MM.1S (cell line): ENCODE measurements around the gene KBTBD6.
"Not testable (repeated sequence)": the region's sequence is repeated elsewhere in the genome, so short reads cannot be mapped to it uniquely, and the experiment has no call there.

Source experiments
- DNase-seq: peaks from one replicate; pipeline ENCODE4 v3.0.0-alpha.2; 2015
- H2AFZ ChIP-seq: fragments of 300-600 bp; sonication (generic); 2 replicates; pipeline ENCODE4 v1.6.0; 2016; ENCODE audit warnings: antibody characterized with exemption, low read length
- H3F3A ChIP-seq: fragments of 300-600 bp; sonication (generic); 2 replicates; pipeline ENCODE4 v1.6.1; 2016; ENCODE audit warnings: mild to moderate bottlenecking, antibody characterized with exemption, low read length, moderate library complexity, mixed read lengths; ENCODE audit not compliant: insufficient read depth
- H3K27ac ChIP-seq: fragments of 300-600 bp; sonication (generic); 2 replicates; pipeline ENCODE4 v1.5.1; 2016; ENCODE audit warnings: mild to moderate bottlenecking, low read length
- H3K27me3 ChIP-seq: fragments of 300-600 bp; sonication (generic); replicated peaks from 2 replicates; pipeline ENCODE4 v1.6.0; 2016; ENCODE audit warnings: low read length; ENCODE audit not compliant: insufficient read depth
- H3K36me3 ChIP-seq: fragments of 300-600 bp; sonication (generic); replicated peaks from 2 replicates; pipeline ENCODE4 v1.6.1; 2016; ENCODE audit warnings: mild to moderate bottlenecking, low read length, mixed read lengths; ENCODE audit not compliant: insufficient read depth
- H3K4me1 ChIP-seq: fragments of 300-600 bp; sonication (generic); 2 replicates; pipeline ENCODE4 v1.6.1; 2016; ENCODE audit warnings: low read length, mixed read lengths
- H3K4me2 ChIP-seq: fragments of 300-600 bp; sonication (generic); 2 replicates; pipeline ENCODE4 v1.6.0; 2016; ENCODE audit warnings: low read depth, low read length
- H3K4me3 ChIP-seq: fragments of 300-600 bp; sonication (generic); 2 replicates; pipeline ENCODE4 v1.5.1; 2016; ENCODE audit warnings: low read length, mixed read lengths
- H3K79me2 ChIP-seq: fragments of 300-600 bp; sonication (generic); 2 replicates; pipeline ENCODE4 v1.6.1; 2016; ENCODE audit warnings: mixed run types, low read length, mixed read lengths
- H3K9ac ChIP-seq: fragments of 300-600 bp; sonication (generic); 2 replicates; pipeline ENCODE4 v1.6.1; 2016; ENCODE audit warnings: low read length, mixed read lengths
- H3K9me2 ChIP-seq: fragments of 300-600 bp; sonication (generic); replicated peaks from 2 replicates; pipeline ENCODE4 v1.6.1; 2016; ENCODE audit warnings: mild to moderate bottlenecking, low read length, mixed read lengths; ENCODE audit not compliant: insufficient read depth
- H3K9me3 ChIP-seq: fragments of 300-600 bp; sonication (generic); replicated peaks from 2 replicates; pipeline ENCODE4 v1.6.1; 2016; ENCODE audit warnings: mild to moderate bottlenecking, low read length, mixed read lengths; ENCODE audit not compliant: insufficient read depth
- H4K20me1 ChIP-seq: fragments of 300-600 bp; sonication (generic); 2 replicates; pipeline ENCODE4 v1.6.1; 2016; ENCODE audit warnings: mild to moderate bottlenecking, low read length, moderate library complexity, mixed read lengths; ENCODE audit not compliant: insufficient read depth
- EZH2 ChIP-seq: fragments of 300-600 bp; sonication (generic); optimal IDR thresholded peaks from 2 replicates; pipeline ENCODE3; 2017; ENCODE audit warnings: low read depth, mild to moderate bottlenecking, antibody characterized with exemption, low read length, mixed read lengths
- EZH2phosphoT487 ChIP-seq: fragments of 300-600 bp; sonication (generic); IDR thresholded peaks from 2 replicates; pipeline ENCODE4 v1.6.1; 2018; ENCODE audit warnings: antibody characterized with exemption, low read length
- TF ChIP-seq, protein P1 (sequence below): fragments of 300-600 bp; sonication (generic); IDR thresholded peaks from 2 replicates; pipeline ENCODE4 v1.5.1; 2016; ENCODE audit warnings: antibody characterized with exemption, low read length, mixed read lengths

The KBTBD6 gene

DNA sequence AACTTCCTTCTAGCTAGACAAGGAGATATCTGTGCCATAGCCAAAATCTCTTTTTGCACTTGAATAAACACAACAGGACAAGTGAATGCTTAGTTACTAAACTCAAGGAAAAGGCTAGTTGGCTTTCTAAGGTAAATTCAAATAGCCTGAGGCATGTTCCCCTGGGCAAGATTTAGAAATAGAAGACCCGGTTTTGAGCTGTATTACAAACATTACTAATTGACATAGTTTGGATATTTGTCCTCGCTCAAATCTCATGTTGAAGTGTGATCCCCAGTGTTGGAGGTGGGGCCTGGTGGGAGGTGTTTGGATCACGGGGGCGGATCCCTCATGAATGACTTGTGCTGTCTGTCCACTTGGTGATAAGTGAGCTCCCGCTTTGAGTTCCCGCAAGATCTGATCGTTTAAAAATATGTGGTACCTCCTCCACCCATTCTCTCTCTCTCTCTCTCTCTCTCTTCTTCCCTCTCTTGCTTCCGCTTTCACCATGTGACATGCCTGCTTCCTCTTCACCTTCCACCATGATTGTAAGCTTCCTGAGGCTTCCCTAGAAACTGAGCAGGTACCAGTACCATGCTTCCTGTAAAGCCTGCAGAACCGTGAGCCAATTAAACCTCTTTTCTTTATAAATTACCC lies 3.9 kb upstream of the KBTBD6 start:
- H3K4me2 ChIP-seq, result no peak overlapping the region

GRCh38 chr13:41133951-41134350 lies 1.3 kb upstream of the KBTBD6 start:
- Histone ChIP-seq H4K20me1 (no peaks in the 10 kb centered on the region), H3F3A (no peaks in the 10 kb centered on the region), H3K9ac (no peak overlapping the region), H3K4me2 (no peak overlapping the region), H3K4me1 (no peaks in the 10 kb centered on the region), H3K4me3 (no peak overlapping the region), H3K27me3 (no peaks in the 10 kb centered on the region), H3K9me2 (no peaks in the 10 kb centered on the region), H3K9me3 (no peaks in the 10 kb centered on the region), H3K36me3 (no peaks in the 10 kb centered on the region), H3K79me2 (no peaks in the 10 kb centered on the region), H2AFZ (no peak overlapping the region), H3K27ac (no peak overlapping the region)
- DNase-seq, result no peak
- TF ChIP-seq EZH2phosphoT487 (no peak), EZH2 (no peak)
- TF ChIP-seq, protein P1, sequence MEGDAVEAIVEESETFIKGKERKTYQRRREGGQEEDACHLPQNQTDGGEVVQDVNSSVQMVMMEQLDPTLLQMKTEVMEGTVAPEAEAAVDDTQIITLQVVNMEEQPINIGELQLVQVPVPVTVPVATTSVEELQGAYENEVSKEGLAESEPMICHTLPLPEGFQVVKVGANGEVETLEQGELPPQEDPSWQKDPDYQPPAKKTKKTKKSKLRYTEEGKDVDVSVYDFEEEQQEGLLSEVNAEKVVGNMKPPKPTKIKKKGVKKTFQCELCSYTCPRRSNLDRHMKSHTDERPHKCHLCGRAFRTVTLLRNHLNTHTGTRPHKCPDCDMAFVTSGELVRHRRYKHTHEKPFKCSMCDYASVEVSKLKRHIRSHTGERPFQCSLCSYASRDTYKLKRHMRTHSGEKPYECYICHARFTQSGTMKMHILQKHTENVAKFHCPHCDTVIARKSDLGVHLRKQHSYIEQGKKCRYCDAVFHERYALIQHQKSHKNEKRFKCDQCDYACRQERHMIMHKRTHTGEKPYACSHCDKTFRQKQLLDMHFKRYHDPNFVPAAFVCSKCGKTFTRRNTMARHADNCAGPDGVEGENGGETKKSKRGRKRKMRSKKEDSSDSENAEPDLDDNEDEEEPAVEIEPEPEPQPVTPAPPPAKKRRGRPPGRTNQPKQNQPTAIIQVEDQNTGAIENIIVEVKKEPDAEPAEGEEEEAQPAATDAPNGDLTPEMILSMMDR, result no peak

More for the DNA sequence above, 3.9 kb upstream of the KBTBD6 start:
- Histone ChIP-seq H3K4me1 (no peaks in the 10 kb centered on the region), H3K9ac (no peak overlapping the region), H3K27me3 (no peaks in the 10 kb centered on the region), H3K4me3 (no peak overlapping the region), H3K27ac (no peak overlapping the region), H2AFZ (no peak overlapping the region), H3F3A (no peaks in the 10 kb centered on the region), H3K79me2 (no peaks in the 10 kb centered on the region), H3K9me3 (no peaks in the 10 kb centered on the region), H3K36me3 (no peaks in the 10 kb centered on the region), H4K20me1 (no peaks in the 10 kb centered on the region), H3K9me2 (no peaks in the 10 kb centered on the region)
- TF ChIP-seq, protein P1, result no peak
- no peak for TF ChIP-seq EZH2
- TF ChIP-seq EZH2phosphoT487, result no peak
- no peak for DNase-seq

DNA sequence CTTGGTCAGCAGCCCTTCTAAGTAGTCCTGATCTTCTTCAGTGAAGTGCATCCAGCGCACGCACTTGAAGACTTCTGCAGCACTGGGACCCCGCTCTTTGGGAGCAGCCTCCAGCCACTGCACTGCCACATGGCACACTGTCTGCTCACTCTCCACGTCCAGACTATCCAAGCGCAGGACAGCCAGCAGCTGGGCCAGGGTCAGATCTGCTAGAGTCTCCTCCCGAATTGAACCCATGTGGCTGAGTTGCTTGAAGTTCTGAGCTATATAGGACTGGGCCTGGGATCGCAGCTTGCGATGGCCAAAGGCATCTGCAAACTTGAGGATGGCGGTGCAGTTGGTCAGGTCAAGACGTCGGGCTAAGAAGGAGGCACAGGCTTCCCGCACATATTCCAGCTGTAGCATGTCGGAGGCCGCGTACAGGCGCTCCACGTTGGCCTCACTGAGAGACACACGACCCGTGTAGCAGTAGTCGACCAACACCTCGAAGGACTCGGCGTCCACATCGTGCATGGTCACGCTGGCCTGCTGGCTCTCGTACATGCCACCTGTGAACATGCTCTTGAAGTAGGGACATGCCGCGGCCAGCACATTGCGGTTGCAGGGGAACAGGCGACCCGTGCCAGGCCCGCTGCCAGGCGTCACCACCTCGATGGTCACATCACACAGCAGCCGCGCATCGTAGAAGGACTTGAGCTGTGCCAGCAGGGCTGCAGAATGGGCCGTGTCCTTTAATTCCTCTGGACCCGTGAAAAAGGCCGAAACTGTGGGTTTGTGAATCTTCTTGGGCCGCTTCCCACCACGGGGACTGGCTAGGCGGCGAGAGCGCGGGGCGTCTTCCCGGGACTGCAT lies 716 bp downstream of the KBTBD6 start:
- H3K27ac ChIP-seq, DNase-seq, H3K79me2 ChIP-seq, H3K36me3 ChIP-seq, H4K20me1 ChIP-seq, H3K9me2 ChIP-seq, H3K4me1 ChIP-seq, H3F3A ChIP-seq, H3K27me3 ChIP-seq, H3K9me3 ChIP-seq: not testable (repeated sequence)
- peak overlapping the region; percentile 39; the same call in 1 of the 2 replicates for H3K4me2 ChIP-seq
- H3K4me3 ChIP-seq, result peak overlapping the region; percentile 78
- peak overlapping the region; percentile 78 for H2AFZ ChIP-seq
- H3K9ac ChIP-seq, result peak overlapping the region; percentile 48; the same call in 1 of the 2 replicates

DNA sequence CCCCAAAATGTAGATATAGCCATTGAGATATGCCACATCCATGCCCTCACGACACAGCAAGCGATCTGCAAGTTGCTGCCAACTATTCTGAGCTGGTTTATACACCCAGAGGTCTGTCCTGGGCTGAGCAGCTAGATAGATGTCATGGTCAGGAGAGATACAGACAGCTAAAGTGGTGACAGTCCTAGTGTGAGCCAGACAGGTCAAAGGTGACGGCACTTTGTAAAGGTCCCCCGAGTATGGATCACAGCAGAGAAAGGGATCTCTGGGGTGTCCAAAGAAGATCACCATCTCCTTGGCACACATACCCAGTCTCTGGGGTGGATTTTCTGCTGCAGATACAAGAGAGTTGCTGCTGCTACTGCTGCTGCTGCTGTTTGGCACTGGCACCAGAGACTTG lies 1.4 kb downstream of the KBTBD6 start:
- not testable (repeated sequence) for H3K27me3 ChIP-seq, H3K4me3 ChIP-seq, H3K9me3 ChIP-seq, H3K4me2 ChIP-seq, H3K4me1 ChIP-seq, H3K9ac ChIP-seq, H2AFZ ChIP-seq, H3K27ac ChIP-seq, H4K20me1 ChIP-seq, H3K36me3 ChIP-seq, H3K9me2 ChIP-seq, H3F3A ChIP-seq, DNase-seq, H3K79me2 ChIP-seq
